ENCODE results near the gene TTC28.

DNA sequence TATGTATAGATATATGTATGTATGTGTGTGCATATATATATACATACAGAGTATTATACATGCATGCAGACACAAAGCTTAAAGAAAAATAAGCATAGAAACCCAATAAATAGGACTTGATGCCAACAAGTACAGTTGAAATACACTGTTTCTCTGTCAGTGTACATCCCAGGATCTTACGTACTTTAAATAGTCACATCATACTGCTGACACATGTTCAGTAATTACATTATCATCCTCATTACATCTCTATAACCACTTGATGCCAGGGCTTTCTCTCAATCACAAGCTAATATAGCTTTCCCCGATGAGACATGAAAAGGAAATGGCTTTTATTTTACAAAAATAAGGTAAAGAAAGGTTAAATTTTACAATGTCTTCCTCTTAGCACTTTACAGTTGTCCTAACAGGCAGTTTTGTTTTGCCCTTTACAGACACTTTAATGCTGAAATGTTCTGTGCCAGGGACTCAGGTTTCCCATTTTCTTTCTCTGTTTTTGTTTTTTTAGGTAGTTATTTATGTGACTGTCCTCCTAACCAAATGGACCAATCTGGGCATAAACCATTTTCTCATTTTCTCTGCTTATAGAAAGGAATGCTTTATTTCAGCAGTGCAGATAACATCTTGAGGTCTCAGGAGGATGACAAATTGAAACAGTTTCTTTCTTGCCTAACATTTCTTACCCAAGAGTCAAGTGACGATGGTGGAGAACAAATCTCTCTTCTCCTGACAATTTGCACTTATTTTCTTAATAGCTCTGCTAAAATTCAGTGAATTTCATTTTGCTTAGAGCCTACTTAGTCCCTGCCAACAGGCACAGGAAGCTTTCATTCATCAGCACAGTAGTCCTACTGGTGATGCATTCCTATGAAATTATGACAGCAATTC lies 350.2 kb downstream of the TTC28 start:
- TF ChIP-seq, protein P1, sequence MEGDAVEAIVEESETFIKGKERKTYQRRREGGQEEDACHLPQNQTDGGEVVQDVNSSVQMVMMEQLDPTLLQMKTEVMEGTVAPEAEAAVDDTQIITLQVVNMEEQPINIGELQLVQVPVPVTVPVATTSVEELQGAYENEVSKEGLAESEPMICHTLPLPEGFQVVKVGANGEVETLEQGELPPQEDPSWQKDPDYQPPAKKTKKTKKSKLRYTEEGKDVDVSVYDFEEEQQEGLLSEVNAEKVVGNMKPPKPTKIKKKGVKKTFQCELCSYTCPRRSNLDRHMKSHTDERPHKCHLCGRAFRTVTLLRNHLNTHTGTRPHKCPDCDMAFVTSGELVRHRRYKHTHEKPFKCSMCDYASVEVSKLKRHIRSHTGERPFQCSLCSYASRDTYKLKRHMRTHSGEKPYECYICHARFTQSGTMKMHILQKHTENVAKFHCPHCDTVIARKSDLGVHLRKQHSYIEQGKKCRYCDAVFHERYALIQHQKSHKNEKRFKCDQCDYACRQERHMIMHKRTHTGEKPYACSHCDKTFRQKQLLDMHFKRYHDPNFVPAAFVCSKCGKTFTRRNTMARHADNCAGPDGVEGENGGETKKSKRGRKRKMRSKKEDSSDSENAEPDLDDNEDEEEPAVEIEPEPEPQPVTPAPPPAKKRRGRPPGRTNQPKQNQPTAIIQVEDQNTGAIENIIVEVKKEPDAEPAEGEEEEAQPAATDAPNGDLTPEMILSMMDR (IDR thresholded peaks at IDR 0.05) = no peak
- TF ChIP-seq POLR2A (IDR thresholded peaks at IDR 0.05) = no peak
